ENCODE measurements around the gene ARRB2.

Gene ARRB2

GRCh38 chr17:4741544-4741943 is 31.1 kb downstream of the ARRB2 start:
- TF ChIP-seq ZC3H10 (CRISPR knock-in tag; IDR thresholded peaks at IDR 0.05) (no peak), TOX (CRISPR knock-in tag; IDR thresholded peaks at IDR 0.05; ENCODE audit: borderline replicate concordance) (no peak), BACH2 (CRISPR knock-in tag; IDR thresholded peaks at IDR 0.05; ENCODE audit: borderline replicate concordance) (no peak), CREB5 (CRISPR knock-in tag; IDR thresholded peaks at IDR 0.05; ENCODE audit: low read depth) (no peak)
- ATAC-seq, result no peak

DNA sequence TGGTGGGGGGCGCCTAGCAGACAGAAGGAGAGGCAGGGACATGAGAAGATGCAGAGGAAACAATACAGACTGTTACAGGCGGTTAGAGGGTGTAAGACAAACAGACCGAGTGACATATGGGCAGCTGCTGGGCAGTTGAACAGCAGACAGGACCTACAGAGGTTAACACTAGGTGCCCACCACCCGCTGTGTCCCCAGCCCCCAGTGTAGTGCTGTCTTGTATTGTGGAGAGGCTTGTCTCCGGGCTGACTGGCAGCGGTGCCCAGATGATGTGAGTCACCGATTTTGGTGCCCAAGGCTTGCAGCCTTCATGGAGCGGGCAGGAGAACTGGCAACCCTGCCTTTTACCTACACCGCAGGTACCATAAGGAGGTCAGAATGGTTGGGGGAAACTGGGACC is 31.7 kb downstream of the ARRB2 start:
- ATAC-seq, result no peak
- TF ChIP-seq OSR1 (CRISPR knock-in tag; IDR thresholded peaks at IDR 0.05) (no peak), SNAI2 (CRISPR knock-in tag; IDR thresholded peaks at IDR 0.05) (no peak), ZNF565 (CRISPR knock-in tag; conservative IDR thresholded peaks at IDR 0.05; ENCODE audit: low read depth) (no peak), GLIS3 (CRISPR knock-in tag; IDR thresholded peaks at IDR 0.05) (no peak), ZNF70 (CRISPR knock-in tag; IDR thresholded peaks at IDR 0.05) (no peak), TCF4 (CRISPR knock-in tag; IDR thresholded peaks at IDR 0.05; ENCODE audit: borderline replicate concordance) (no peak), ZFP30 (CRISPR knock-in tag; IDR thresholded peaks at IDR 0.05) (no peak), CSDC2 (CRISPR knock-in tag; IDR thresholded peaks at IDR 0.05) (no peak), ARNTL (CRISPR knock-in tag; IDR thresholded peaks at IDR 0.05; ENCODE audit: borderline replicate concordance, low read depth) (no peak), ISL1 (CRISPR knock-in tag; IDR thresholded peaks at IDR 0.05) (no peak), CREB5 (CRISPR knock-in tag; IDR thresholded peaks at IDR 0.05; ENCODE audit: low read depth) (no peak), ZFP3 (CRISPR knock-in tag; IDR thresholded peaks at IDR 0.05) (no peak), RARB (CRISPR knock-in tag; IDR thresholded peaks at IDR 0.05) (no peak), TOX (CRISPR knock-in tag; IDR thresholded peaks at IDR 0.05; ENCODE audit: borderline replicate concordance) (no peak), ESRRG (CRISPR knock-in tag; IDR thresholded peaks at IDR 0.05) (no peak), ZC3H10 (CRISPR knock-in tag; IDR thresholded peaks at IDR 0.05) (no peak), BACH2 (CRISPR knock-in tag; IDR thresholded peaks at IDR 0.05; ENCODE audit: borderline replicate concordance) (no peak)
- TF ChIP-seq, protein P1, sequence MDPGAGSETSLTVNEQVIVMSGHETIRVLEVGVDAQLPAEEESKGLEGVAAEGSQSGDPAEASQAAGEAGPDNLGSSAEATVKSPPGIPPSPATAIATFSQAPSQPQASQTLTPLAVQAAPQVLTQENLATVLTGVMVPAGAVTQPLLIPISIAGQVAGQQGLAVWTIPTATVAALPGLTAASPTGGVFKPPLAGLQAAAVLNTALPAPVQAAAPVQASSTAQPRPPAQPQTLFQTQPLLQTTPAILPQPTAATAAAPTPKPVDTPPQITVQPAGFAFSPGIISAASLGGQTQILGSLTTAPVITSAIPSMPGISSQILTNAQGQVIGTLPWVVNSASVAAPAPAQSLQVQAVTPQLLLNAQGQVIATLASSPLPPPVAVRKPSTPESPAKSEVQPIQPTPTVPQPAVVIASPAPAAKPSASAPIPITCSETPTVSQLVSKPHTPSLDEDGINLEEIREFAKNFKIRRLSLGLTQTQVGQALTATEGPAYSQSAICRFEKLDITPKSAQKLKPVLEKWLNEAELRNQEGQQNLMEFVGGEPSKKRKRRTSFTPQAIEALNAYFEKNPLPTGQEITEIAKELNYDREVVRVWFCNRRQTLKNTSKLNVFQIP (CRISPR knock-in tag; IDR thresholded peaks at IDR 0.05; ENCODE audit: borderline replicate concordance, low read depth), result no peak
- TF ChIP-seq, protein P2, sequence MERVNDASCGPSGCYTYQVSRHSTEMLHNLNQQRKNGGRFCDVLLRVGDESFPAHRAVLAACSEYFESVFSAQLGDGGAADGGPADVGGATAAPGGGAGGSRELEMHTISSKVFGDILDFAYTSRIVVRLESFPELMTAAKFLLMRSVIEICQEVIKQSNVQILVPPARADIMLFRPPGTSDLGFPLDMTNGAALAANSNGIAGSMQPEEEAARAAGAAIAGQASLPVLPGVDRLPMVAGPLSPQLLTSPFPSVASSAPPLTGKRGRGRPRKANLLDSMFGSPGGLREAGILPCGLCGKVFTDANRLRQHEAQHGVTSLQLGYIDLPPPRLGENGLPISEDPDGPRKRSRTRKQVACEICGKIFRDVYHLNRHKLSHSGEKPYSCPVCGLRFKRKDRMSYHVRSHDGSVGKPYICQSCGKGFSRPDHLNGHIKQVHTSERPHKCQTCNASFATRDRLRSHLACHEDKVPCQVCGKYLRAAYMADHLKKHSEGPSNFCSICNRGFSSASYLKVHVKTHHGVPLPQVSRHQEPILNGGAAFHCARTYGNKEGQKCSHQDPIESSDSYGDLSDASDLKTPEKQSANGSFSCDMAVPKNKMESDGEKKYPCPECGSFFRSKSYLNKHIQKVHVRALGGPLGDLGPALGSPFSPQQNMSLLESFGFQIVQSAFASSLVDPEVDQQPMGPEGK (CRISPR knock-in tag; IDR thresholded peaks at IDR 0.05; ENCODE audit: borderline replicate concordance), result no peak

- TF ChIP-seq SNAI2 (CRISPR knock-in tag; IDR thresholded peaks at IDR 0.05), result no peak
- no peak for TF ChIP-seq ZFP30 (CRISPR knock-in tag; IDR thresholded peaks at IDR 0.05)
- TF ChIP-seq ESRRG (CRISPR knock-in tag; IDR thresholded peaks at IDR 0.05), result no peak
- no peak for TF ChIP-seq CSDC2 (CRISPR knock-in tag; IDR thresholded peaks at IDR 0.05)
- TF ChIP-seq, protein P2 (CRISPR knock-in tag; IDR thresholded peaks at IDR 0.05; ENCODE audit: borderline replicate concordance), result no peak
- TF ChIP-seq ARNTL (CRISPR knock-in tag; IDR thresholded peaks at IDR 0.05; ENCODE audit: borderline replicate concordance, low read depth), result no peak
- no peak for TF ChIP-seq BACH2 (CRISPR knock-in tag; IDR thresholded peaks at IDR 0.05; ENCODE audit: borderline replicate concordance)
- TF ChIP-seq ZNF565 (CRISPR knock-in tag; conservative IDR thresholded peaks at IDR 0.05; ENCODE audit: low read depth), result no peak
- TF ChIP-seq TCF4 (CRISPR knock-in tag; IDR thresholded peaks at IDR 0.05; ENCODE audit: borderline replicate concordance), result no peak
- no peak for TF ChIP-seq PPARA (CRISPR knock-in tag; IDR thresholded peaks at IDR 0.05; ENCODE audit: borderline replicate concordance)
- no peak for TF ChIP-seq OSR1 (CRISPR knock-in tag; IDR thresholded peaks at IDR 0.05)
- TF ChIP-seq, protein P1 (CRISPR knock-in tag; IDR thresholded peaks at IDR 0.05; ENCODE audit: borderline replicate concordance, low read depth), result no peak
- TF ChIP-seq ZNF8 (CRISPR knock-in tag; IDR thresholded peaks at IDR 0.05), result no peak
- no peak for TF ChIP-seq ZNF70 (CRISPR knock-in tag; IDR thresholded peaks at IDR 0.05)
- TF ChIP-seq CSRNP3 (CRISPR knock-in tag; IDR thresholded peaks at IDR 0.05), result no peak
- no peak for TF ChIP-seq CREB5 (CRISPR knock-in tag; IDR thresholded peaks at IDR 0.05; ENCODE audit: low read depth)
- TF ChIP-seq GLIS3 (CRISPR knock-in tag; IDR thresholded peaks at IDR 0.05), result no peak
- no peak for TF ChIP-seq RARB (CRISPR knock-in tag; IDR thresholded peaks at IDR 0.05)
- TF ChIP-seq TOX (CRISPR knock-in tag; IDR thresholded peaks at IDR 0.05; ENCODE audit: borderline replicate concordance), result no peak
- no peak for TF ChIP-seq ZC3H10 (CRISPR knock-in tag; IDR thresholded peaks at IDR 0.05)
- ATAC-seq, result no peak
These were observed 32.2 kb downstream of the ARRB2 start for GRCh38 chr17:4742629-4743028.

Measured in SK-N-SH treated with all-trans-retinoic acid at 6 μM for 48 hours (cell line).